DMS53 treated with DMSO at 0.1 percent for 48 hours (cell line): Measurements from ENCODE around the gene CCBE1.

Experiments used
- DNase-seq: peaks from one replicate; lab custom pipeline; 2025; ENCODE audit not compliant: unreplicated experiment; lab: John Stamatoyannopoulos, UW

CCBE1 gene

GRCh38 chr18:59623456-59624368 is 73.5 kb downstream of the CCBE1 start:
- no peak for DNase-seq

DNA sequence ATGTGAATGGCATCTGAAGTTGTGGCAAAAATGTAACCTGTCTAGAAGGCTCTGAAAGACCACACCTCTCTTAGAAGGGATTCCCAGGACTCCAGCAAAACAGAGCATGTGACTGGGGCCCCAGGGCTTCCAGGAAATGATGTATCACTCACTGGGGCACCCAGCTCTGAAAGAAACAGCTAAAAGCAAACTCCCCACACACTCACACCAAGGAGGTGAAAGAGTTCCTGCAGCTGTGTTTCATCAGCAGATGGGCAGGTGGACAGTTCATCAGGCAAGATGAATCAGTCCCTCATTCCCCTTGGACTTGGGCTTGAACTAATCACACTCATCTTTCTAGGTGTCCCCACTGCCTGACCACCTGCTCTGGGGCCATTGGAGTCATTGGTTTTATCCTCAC is 76.2 kb downstream of the CCBE1 start:
- DNase-seq, result no peak

DNA sequence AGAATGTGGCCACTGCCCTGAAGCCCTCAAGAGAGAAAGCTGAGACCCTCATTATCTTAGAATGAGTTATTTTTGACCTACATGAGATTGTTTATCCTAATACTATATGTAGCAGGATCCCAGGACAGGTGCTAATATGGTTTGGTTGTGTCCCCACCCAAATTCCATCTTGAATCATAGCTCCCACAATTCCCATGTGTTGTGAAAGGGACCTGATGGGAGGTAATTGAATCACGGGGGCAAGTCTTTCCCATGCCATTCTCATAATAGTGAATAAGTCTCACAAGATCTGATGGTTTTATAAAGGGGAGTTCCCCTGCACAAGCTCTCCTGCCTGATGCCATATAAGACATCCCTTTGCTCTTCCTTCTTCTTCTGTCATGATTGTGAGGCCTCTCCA is 76.8 kb downstream of the CCBE1 start:
- no peak for DNase-seq

- DNase-seq, result no peak
Observed at GRCh38 chr18:59619816-59620215, 77.4 kb downstream of the CCBE1 start.

- no peak for DNase-seq
Observed at GRCh38 chr18:59617468-59617932, 79.7 kb downstream of the CCBE1 start.

DNA sequence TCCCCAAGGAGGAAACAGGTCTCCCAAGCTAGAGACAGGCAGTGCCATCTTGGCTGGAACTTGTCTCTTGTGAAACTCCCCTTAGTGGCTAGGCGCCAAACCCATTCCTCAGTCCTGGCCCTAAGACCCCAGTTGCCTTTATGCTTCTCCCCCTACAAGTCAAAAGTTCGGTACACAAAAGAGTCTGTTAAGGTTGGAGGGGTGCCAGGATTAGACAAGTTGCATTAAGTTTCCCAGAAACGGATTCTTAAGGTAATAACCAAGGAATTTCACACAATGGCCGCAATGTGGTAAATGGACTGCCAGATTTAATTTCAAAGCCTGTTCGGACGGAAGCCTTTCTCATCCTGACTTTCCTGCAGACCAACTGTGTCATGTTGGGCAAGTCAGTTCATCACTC is 80.7 kb downstream of the CCBE1 start:
- DNase-seq, result no peak

DNA sequence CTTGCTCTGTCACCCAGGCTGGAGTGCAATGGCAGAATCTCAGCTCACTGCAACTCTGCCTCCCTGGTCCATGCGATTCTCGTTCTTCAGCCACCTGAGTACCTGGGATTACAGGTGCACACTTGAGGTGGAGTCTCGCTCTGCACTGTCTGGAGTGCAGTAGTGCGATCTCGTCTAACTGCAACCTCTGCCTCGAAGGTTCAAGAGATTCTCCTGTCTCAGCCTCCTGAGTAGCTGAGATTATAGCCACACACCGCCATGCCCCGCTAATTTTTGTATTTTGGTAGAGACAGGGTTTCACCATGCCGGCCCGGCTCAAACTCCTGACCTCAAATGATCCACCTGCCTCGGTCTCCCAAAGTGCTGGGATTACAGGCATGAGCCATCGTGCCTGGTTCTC is 83.3 kb downstream of the CCBE1 start:
- DNase-seq, result no peak

DNA sequence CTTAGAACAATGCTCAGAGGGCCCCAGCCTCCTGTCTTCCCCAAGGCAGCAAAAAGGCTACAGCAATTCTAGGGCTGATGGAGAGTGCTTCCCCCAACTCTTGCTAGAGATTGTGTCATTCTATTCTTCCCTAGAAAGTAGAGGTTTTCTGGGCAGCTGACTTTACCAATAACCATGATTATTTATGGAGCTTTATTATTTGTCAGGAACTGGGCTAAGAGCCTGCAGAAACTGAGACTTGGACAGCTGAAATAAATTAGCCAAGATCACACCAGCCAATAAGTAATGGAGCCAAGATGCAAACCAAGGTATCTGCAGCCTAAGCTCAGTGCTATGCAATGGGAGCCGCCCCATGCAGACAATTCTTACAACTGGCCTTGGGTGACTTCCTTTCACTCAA is 84.8 kb downstream of the CCBE1 start:
- no peak for DNase-seq

- no peak for DNase-seq
Observed at GRCh38 chr18:59610546-59611140, 86.6 kb downstream of the CCBE1 start.

DNA sequence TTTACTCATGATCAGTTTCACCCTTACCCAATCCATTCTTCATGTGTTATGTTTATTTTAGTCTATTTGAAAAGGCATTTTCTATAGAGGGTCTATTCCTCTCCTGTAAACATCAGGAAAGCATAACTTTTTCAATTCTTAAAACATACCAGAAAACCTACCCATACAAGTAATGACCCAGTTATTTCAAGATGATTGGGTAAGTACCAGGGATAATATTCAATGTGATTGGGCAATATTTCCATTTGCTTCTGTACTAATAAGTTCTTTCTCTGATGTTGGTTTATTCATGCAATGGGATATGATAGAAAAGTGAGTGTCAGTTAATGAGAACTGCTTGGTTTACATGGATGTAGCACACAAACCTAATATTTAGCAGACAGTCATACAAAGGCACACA is 87.6 kb downstream of the CCBE1 start:
- DNase-seq, result no peak

DNA sequence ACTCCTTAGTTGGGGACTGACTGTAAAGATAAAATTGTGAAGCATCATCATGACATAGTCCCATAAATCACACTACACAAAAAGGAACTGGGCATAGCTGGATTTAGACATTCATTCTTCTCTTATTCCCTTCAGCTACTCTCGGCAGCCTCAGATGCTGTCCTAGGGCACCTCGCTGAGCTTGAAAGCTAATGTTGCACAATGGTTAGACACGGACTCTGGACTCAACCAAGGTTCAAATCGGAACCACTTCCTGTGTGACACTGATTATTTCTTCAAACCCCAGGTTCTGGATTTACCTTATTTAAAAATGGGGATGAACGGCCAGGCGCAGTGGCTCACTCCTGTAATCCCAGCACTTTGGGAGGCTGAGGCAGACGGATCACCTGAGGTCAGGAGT is 89.8 kb downstream of the CCBE1 start:
- no peak for DNase-seq

GRCh38 chr18:59607078-59607379 is 90.2 kb downstream of the CCBE1 start:
- no peak for DNase-seq

GRCh38 chr18:59606193-59607077 is 90.8 kb downstream of the CCBE1 start:
- DNase-seq, result no peak

- no peak for DNase-seq
Observed at GRCh38 chr18:59605633-59606192, 91.5 kb downstream of the CCBE1 start.

DNA sequence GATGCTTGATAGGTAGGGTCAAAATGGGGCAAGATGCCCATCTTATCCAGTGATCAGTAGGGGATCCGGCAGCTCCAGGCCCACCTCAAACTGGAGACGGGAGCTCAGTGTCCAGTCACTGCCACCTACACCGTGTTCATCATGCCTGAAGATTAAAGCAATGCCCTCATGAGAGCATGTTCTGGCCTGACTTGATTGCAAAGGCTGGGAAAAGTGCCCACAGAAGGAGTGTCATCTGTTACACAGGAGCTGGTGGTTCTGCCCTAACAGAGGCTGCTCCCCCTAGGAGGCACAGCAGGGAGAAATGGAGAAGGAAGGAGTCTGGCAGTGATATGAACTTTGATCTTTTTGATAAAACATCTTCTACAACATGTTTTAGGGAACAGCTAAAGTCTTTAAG is 92.3 kb downstream of the CCBE1 start:
- no peak for DNase-seq

- DNase-seq, result no peak
Observed at GRCh38 chr18:59597049-59597448, 100.2 kb downstream of the CCBE1 start.

DNA sequence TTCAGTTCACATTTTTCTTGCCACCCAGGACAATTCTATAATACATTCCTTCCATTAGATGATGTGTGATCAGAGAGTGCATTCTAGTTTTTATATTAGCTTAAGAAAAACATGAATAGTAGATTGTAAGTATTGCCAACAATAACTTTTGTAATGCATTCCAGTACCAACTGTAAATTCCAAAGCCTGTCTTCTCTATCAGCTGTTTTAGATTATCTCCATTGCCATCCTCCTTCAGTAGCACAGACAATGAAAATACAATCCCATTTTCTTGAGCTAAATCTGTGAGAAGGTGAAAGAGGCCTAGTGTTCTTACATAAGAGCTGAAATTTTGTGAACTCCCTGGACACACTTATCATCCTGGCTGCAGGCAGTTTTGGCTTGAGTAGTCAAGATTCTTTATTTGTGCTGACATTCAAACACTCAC is 103.9 kb downstream of the CCBE1 start:
- no peak for DNase-seq

- no peak for DNase-seq
Observed at GRCh38 chr18:59592624-59593023, 104.6 kb downstream of the CCBE1 start.

GRCh38 chr18:59582395-59582794 is 114.8 kb downstream of the CCBE1 start:
- no peak for DNase-seq

GRCh38 chr18:59579509-59579908 is 117.7 kb downstream of the CCBE1 start:
- DNase-seq, result no peak

DNA sequence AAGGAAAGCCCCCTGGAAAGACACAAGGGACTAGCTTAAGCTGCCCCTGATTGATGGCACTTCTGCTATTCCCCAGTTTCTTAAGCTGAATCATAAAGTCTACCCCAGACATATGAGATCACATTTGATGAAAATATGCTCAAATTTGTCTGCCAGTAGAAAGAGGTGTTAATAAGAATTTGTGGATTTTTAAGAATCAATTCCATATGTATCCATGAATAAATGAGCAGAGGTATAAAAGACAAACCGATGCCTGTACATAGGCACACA is 119.9 kb downstream of the CCBE1 start:
- DNase-seq, result no peak
